ENCODE data around the gene SCEL.

GRCh38 chr13:77653301-77653700 is 117.8 kb downstream of the SCEL start:
- TF ChIP-seq CTCF (IDR thresholded peaks at IDR 0.05; ENCODE audit: control extremely low read depth in 1 of 3, insufficient read depth in 1 of 3, low read depth in 1 of 3, low read length in 3 of 3): no peak
- no peak for TF ChIP-seq MAX (IDR thresholded peaks at IDR 0.05)
- TF ChIP-seq CREB1 (IDR thresholded peaks at IDR 0.05): no peak
- no peak for TF ChIP-seq SIN3A (conservative IDR thresholded peaks at IDR 0.05 in 1 of 2, IDR thresholded peaks at IDR 0.05 in 1 of 2; ENCODE audit: low read depth in 1 of 2, low read length in 2 of 2)
- TF ChIP-seq KDM5A (IDR thresholded peaks at IDR 0.05; ENCODE audit: low read length): no peak
- no peak for TF ChIP-seq SRF (IDR thresholded peaks at IDR 0.05; ENCODE audit: low read depth, low read length)
- TF ChIP-seq USF2 (IDR thresholded peaks at IDR 0.05; ENCODE audit: low read length): no peak
- TF ChIP-seq ATF3 (IDR thresholded peaks at IDR 0.05; ENCODE audit: insufficient read depth, low read depth, low read length): no peak
